Activated CD4-positive, alpha-beta T cell treated with anti-CD3 and anti-CD28 coated beads for 4 hours (primary cell): ENCODE data around the gene GUCA2B.

Source experiments
- DNase-seq, 2 donors: peaks; one replicate each; pipeline ENCODE4 v3.0.0-alpha.2; 2020

The GUCA2B gene

DNA sequence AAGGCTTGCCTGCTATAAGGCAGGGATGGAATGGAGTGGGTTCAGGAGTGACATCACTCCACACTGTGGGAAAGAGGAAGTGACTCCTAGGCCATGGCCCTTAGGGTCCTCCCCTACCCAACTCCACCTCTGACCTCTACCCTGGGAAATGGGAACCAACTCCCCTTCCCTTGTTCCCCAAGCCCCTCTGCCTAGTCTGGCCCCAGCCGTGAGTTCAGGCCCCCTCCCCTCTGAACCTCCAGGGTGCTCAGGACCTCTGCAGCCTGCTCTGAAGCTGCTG is 15.1 kb downstream of the GUCA2B start:
- no peak for DNase-seq

DNA sequence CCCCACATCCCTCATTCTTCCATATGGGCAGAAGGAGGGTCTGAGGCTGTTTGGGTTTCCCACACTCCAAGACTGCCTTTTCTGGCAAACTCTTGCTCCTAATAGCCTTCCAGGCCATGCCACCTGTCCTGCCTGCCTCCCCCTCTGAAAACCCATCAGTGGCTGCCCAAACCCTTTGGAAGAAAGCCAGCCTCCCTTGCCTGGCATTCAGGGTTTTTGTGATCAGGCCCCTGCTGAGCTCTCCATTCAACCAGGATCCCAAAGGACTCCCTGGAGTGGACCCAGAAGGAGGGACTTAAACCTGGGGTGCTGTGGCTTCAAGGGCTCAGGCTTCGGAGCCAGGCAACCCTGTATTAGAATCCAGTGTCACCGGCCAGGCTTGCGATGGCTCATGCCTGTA is 15.6 kb downstream of the GUCA2B start:
- no peak for DNase-seq

DNA sequence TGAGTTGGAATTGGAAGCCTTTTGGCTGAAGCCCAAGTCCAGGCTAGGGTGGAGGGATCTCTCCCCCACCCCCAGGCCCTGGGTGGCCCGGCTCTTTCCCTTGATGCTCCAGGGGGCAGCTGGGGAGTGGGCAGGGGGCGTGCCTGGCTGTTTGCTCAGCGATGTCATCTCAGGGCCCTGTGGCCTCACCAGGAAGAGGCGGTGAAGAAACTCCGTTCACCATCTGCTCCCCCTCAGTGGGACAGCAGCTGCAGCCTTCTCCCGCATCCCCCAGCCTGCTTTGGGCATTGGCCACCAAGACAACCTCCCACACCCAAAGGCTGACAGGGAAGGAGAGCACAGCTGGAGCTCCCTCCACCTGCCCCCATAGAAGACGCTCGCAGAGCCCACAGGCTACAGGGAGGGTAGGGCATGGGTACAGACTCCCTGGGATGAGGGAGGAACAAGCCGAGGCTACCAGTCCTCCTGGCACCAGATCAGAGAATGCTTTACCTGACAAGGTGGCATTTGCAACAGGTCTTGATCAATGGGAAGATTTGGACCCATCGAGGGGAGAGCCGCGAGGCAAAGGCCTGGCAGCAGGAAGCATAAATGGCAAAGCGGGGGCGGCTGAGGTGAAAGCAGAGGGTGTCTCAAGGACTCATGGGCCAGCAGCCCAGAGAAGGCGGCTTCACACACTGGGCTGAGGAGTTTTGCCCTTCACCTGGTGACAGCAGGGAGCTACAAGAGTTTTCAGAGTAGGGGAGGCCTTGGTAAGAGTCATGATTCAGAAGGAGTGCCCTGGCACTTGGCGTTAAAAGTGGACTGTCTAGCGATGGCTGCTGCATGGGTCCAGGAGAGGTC is 17.8 kb downstream of the GUCA2B start:
- no peak for DNase-seq

DNA sequence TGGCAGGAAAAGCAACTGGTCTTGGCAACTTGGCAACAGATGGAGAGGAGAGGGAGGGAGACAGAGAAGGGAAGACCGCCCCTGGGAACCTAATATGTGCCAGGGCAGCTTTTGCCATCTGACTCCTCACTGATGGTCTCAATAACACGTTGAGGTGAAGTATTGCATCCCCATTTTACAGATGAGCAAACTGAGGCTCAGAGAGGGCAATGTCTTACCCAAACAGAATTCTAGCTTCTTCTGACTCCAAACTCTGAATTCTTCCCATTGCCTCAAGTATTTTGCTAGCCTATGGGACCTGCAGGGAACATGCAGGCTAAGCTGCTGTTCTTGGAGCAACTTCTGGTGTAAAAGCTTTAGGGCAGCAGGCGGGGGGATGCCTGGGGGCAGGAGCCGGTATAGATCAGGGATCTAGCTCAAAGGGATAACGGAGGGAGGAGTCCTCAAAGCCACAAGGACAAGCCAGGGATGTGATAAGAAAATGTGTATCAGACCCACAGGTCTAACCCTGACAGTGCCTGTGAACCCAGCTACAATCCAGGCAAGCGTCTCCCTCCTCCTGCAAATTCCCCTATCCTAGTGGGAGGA is 18.6 kb downstream of the GUCA2B start:
- DNase-seq = no peak

DNA sequence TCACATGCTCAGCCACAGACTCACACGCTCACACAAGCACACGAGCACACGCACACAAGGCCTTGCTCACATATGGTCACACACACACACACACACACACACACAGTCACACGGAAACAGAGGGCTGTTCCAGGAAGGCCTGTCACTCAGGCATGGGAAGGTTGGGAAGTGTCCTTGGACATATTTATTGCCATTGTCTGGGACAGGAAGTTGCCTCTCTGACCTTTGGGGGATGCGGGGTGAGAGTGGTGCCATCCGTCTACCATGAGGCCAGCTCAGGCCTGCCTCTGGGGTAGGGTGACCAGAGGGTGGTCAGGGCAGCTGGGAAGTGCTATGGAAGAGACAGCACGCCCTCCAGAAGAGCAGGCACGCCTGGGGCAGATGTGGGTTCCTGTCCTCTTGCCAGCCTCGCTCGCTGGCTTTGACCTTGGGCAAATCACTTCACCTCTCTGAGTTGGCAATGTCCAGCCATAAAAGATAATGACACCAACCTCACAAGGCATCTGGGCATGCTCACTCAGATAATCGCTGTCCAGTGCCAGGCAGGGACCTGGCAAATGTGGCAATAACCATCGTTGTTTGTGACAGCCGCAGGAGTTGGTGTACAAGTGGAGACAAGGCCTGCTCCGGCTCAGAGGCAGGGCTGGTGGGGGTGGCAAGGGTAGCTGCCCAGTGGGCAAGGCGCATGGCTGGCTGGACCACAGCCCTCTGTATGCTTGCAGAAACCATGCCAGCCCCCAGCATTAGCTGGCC is 19.3 kb downstream of the GUCA2B start:
- DNase-seq = no peak

DNA sequence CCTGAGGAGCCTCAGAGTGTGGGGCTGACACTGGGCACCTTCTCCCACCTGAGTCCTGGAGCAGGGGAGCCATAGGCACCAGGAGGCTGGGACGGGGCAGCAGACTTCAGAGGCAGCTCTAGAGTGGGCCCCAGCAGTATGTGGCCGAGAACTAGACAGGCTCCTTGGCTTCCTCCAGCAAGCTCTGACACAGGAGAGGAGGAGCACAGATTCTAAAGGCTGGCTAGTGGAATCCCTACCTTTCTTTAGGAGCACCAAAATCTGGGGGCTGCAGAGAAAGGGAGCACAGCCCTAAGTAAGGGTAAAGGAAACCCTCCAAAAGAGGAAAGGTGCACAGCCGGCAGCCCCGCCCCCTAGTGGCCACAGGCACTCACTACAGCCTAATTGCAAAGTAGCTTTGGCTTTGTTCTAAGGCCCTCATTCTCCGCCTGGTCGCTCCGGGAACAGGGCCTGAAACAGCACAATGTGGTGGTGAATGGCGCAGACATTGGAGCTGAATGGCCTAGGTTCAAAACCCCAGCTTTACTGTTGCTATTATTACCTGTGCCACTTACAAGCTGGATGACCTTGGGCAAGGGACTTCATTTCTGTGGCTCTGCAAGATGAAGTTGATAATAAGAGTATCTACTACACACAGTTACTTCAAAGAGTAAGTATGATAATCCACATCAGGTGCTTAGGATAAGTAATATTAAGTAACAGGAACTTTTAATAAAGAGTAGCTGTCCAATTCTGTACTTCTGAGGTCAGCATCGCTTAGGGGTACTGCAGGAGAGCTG is 20.1 kb downstream of the GUCA2B start:
- DNase-seq = peak; percentile 58 to 62

DNA sequence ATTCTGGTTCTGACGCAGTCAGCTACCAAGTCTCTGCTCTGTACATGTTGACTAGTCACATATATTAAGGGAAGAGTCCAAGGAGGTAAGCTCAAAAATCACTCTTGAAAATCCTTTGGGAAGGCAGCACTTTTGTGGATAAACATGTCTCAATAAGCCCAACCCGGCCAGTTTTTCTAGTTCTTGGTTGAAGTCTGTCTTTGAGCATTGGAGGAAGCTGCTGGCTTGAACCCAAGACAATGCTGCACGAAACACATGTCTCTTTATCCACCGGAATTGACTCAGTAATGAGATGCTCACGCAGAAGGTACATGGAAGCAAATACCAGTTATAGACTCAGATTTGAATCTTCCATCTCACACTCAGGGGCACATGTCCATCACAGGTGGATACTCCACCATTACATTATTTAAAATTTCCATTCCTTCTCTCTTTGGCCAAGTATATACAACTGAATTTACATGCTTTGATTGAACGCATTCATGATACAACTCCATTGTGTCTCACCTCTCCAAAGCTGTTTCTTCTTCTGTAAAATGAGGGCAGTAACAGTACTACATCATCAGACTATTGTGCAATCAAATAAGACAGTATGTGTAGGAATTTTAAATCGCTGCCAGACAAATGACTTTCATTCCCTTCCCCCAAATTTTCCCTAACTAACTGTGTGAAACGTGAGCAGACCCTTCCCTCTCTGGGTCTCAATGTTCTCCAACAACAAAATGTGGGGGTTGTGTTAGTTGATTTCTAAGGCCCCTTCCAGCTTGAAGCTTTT is 20.9 kb downstream of the GUCA2B start:
- DNase-seq = no peak

DNA sequence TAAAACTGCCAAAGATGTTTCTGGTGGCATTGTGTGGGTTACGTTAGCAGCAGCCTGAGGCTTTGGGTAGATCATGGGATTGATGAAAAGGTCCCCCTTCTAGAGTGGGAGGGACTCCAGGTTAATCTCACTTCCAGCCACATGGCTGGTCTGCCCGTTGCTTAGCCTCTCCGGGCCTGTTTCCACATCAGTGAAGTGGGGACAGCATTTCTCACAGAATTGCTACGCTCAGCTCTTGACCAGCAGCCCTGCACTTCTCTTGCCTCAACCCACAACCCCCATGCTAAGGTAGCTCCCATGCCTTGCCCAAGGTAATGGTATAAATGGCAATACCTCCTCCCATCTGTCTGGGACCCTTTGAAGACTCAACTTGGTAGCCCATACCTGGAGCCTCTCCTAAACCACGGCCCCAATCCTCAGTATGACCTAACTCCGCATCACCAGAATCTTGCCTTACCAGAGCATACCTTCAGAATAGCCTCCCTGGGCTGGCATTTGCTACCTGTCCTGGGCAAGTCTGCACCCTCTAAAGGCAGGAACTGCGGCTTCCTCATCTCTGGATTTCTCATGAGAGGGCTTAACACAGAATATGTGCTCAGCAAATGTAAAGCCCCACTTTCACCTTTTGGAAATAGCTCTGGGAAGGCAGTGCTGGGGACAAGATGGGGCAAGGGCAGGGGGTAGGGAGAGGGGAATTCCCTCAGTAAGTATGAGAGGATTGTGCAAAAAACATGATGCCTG is 22.3 kb downstream of the GUCA2B start:
- DNase-seq = no peak

DNA sequence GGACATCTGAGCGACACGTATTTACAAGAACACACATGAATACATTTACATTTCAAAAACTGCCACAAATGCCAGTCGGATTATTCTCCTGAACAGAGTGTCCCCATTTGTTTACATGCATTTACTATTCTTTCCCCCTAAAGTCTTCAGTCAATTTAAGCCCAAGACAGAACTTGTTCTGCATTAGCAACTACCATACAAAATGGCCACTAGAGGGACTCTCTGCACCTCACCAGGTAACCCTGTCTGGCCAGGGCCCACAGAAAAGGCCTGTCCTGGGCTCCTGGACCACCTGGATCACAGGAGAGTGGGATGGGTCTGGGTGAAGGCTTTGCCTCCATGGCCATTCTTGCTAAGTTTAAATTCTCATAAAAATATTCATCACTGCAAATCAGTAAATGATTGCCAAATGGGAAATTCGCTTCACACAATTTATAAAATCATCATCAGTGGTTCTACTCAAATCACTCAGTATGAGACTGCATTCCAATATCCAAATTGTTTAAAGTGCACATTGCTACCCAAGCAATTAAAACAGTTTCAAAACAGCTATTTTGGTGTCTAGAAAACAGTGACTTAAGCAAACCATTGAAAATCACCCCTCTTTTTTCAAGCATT is 23.8 kb downstream of the GUCA2B start:
- DNase-seq = peak in 1 of 2 donors; percentile 14

DNA sequence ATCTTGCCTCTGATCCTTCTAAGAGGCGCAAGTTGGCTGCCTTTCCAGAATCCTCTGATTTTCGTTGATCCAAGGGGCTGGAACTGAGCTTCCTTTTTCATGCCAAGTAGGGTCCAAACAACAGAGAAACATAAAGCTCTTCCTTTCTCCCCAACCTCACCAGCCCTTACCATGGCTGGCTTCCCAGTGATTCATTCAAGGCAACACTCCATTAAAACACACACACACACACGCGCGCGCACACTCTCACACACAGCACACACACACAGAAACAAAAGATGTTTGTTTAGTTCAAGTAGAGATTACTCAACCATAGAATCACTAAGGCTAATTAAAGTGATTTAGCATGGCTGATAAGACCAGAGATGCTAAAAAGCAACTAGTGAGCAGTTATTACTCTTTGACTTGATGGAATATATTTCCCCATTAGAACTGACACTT is 24.4 kb downstream of the GUCA2B start:
- DNase-seq = no peak

DNA sequence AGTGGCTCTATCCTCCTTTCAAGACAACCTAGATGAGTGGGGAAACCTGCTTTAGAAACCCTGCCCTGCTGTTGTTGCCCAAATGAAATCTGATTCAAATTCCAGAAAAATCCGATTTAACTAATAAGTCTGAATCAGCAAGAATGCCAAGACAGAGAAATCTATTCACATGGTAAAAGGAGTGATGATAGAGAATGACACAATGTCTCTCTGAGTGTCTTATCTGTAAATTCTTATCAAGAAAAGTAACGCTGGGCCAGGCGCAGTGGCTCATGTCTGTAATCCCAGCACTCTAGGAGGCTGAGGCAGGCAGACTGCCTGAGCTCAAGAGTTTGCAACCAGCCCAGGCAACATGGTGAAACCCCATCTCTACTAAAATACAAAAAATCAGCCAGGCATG is 25.0 kb downstream of the GUCA2B start:
- no peak for DNase-seq

DNA sequence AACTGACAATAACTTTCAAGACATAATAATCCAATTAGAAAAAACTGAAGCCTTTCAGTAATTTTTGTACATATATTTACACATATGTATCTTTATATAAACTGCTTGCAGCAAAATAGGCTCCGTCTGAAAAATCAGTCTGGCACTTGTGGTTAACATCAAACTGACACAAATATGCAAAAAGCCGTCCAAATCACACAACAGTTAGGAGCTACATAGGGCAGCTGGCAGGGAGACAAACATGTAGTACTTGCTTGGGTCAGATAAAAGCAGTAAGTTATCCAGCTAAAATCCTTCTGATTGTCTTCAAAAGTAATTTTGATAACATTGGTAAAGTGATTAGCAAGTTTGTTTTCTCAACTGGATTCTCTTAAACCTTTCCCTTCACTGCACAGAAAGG is 26.1 kb downstream of the GUCA2B start:
- no peak for DNase-seq

DNA sequence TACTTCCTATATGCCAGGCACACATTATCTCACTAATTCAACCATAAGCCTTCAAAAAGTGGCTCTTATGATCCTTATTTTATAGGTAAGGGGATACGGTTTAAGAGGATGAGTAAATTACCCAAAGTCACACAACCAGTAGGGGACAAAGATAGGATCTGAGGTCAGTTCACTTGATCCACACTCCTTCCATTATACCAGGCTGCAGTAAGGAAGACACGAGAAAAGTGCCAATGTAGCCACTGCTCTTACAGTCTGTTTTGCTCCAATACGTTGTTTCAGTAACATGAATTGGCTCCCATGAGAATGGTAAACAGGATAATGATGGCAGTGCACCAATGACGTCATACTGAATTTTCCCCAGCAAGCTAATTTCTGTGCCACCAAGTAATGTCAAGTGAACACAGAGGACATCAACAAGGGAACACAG is 26.7 kb downstream of the GUCA2B start:
- no peak for DNase-seq

DNA sequence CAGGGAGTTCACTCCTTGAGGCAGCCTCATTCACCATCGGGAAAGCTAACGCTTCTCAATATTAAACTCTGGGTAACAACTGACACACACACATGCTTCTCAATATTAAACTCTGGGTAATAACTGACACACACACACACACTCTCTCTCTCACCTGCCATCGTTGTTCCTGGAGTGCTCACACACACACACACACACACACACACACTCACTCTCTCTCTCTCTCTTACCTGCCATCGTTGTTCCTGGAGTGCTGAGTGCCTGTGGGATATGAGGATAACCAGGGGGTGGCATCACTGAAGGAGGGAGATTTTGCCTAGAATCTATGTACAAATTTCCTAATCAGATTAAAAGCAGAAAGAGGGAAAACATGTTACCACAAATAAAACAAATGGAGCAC is 28.5 kb downstream of the GUCA2B start:
- no peak for DNase-seq

DNA sequence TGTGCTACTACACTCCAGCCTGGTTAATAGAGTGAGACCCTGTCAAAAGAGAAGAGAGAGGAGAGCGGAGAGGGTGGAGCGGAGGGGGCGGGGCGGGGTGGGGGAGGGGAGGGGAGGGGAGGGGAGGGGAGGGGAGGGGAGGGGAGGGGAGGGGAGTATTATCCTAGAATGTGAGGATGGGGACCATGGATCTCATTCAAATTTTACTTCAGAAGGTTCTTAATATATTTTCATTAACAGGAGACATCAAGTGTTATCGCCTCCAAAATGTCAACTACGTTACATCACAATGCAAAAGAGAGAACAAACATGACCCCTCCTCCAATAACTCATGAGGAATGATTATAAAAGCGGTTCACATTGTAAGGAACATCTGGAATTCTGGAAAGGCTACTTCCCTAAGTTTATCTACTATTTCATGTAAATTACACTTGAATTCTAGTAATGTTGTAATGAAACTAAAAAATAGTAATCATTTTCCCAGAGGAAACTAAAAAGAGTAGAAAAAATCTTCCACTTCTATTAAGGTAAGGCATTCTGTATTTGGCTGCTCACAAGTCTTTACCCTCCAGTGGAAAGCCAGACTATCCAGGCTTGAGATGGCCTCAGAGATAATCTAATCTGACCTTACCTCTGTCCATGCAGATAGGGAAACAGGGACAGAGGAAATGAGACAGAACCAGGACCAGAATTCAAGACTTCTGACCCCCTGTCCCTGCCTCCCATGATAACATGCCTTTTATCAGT is 30.2 kb downstream of the GUCA2B start:
- no peak for DNase-seq

DNA sequence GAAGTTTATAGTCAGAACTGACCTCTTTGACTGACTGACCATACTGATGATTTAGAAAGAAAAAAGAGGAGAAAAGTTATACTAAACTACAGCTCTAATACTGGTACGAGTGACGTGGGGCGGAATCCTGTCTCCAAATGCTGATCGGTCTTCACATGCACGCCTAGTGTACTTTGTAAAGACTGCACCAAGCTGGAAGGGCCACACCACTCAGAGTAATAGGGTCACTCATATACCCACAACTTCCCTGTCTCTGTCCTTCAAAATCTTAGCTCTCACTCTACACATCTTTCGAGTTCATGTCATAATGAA is 30.7 kb downstream of the GUCA2B start:
- DNase-seq = no peak

DNA sequence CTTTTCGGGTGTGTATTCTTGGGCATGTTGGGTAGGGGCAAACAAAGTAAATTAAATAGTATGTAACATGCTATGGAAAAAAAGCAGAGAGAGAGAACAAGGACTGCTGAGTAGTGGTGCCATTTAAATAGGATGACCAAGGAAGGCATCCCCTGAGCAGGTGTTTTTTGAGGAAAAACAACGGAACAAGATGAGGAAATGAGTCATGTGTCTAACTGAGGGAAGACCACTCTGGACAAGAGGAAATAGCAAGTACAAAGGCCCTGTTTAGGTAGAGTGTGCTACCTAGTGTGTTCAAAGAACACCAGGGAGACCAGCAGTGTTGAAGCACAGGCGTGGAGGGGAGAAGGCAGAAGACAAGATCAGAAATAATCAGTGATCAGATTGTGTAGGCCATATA is 31.4 kb downstream of the GUCA2B start:
- DNase-seq = no peak

DNA sequence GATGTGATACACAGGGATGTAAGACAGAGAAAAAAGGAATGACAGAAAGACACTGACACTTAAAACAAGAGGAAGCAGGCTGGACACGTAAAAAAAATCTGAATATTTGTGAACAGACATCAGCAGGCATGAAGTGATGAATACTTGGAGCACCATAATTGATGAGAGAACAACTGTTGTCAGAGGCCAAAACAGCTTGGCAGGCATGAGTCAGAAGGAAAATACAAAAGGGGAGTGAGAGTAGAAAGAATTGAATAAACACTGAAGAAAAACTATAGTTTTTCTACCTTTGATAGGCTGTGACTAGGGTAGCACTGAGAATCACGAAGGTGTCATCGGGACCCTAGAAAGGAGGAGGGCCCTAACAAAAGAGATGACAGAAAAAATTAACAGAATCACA is 32.9 kb downstream of the GUCA2B start:
- DNase-seq = no peak

DNA sequence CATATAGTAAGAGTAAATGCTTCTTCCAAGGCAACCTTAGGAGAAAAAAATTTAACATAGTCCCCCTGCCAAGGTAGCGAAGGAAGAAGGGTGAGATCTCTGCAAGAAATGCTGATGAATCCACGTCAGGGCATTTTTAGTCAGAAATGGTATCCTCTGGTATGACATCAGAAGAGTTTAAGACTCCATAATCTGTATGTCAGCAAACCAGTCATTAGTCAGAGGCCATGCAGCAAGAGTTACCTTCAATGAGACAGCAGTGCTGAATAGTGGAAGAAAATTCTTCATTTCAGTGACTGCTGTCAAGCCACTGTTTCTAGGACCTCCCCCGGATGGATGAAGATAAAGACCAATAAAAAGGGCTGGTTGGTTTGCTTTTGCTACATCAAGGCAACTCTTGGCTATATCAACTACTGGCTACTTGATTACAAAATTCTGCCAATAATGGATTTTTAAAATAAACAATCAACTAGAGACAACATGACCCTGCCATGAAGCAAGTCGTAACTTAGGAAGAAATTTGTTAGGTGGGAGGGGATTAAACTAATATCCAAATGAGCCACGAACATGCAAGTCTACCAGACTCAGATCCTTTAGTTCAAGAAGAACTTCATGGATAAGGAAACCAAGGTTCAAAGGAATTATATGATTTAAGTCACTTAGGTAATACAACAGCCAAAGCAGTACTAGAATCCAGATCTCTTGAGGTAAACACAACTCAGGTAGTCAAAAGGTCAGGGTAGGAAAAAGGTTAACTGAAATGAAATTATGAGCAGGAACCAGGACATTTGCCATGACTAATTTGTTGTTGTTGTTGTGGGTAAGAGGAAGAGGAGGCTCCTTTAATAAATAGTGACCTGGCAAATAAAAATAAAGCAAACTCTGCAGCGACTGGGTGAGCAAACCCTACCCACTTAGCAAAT is 37.0 kb downstream of the GUCA2B start:
- no peak for DNase-seq

DNA sequence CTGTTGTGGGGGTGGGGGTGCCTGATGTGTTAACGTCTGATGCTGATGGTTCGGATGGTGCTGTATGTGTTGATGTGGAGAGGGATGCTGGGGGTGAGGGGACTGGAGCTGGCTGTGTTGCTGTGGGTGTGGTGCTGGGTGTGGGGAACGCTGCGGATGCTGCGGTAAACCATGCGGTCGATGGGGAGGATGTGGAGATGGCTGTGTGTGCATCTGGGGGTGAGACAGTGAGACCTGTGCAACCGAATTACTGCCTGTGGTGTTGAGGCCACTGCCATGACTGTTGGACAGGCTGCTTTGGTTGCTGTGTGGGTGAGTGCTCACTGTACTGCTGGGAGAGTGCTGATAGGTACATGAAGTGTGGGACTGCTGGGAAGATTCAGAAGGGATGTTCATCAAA is 38.1 kb downstream of the GUCA2B start:
- no peak for DNase-seq
